SK-N-MC (cell line): ENCODE measurements around the gene ALKAL2.

ENCODE experiments used
- EZH2 ChIP-seq: fragments of 200-600 bp; sonication (generic); IDR thresholded peaks from one replicate; pipeline ENCODE4 v1.6.1; 2017; ENCODE audit warnings: antibody characterized with exemption
- POLR2AphosphoS5 ChIP-seq: IDR thresholded peaks from 2 replicates; pipeline ENCODE4 v1.6.1; 2012; ENCODE audit warnings: mild to moderate bottlenecking, low read depth, low read length, borderline replicate concordance

DNA sequence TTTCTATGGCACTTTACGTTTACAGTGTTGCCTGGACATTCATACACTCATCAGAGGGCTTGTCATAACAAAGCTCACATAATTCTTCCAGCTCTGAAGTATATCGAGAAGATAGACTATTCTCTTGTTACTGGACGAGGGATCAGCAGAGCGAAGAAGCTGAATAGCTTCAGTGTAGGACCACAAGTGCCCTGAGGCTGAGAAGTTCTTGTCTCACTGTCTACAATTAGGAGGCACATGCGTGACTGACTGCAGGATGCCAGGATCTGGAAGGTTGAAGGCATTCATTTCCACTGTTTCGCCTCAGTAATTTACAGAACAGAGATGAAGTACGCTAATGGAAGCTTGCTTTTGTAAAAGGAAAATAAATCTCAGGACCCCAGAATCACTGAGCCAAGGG, 33.6 kb downstream of the ALKAL2 start:
- TF ChIP-seq POLR2AphosphoS5 (no peak), EZH2 (no peak)
